Hematopoietic multipotent progenitor cell treated with erythropoietin and hydrocortisone succinate and interleukin-3 and kit ligand, for 15 days (in vitro differentiated cells): ENCODE measurements around the gene ARHGEF7.

Experiments
- DNase-seq: peaks from one replicate; pipeline ENCODE4 v3.0.0-alpha.2; 2015; ENCODE audit warnings: low spot score

Gene ARHGEF7

GRCh38 chr13:111139873-111140561, 24.9 kb downstream of the ARHGEF7 start:
- DNase-seq: no peak

- no peak for DNase-seq
Observed at GRCh38 chr13:111140562-111141105, 25.5 kb downstream of the ARHGEF7 start.

- DNase-seq: no peak
Observed at GRCh38 chr13:111142472-111142871, 27.4 kb downstream of the ARHGEF7 start.

- no peak for DNase-seq
Observed at GRCh38 chr13:111143865-111144540, 28.9 kb downstream of the ARHGEF7 start.

GRCh38 chr13:111145071-111145470, 30.0 kb downstream of the ARHGEF7 start:
- no peak for DNase-seq

GRCh38 chr13:111145506-111145905, 30.4 kb downstream of the ARHGEF7 start:
- no peak for DNase-seq

GRCh38 chr13:111152844-111153243, 37.7 kb downstream of the ARHGEF7 start:
- no peak for DNase-seq

GRCh38 chr13:111153279-111153976, 38.3 kb downstream of the ARHGEF7 start:
- DNase-seq: peak; percentile 82

GRCh38 chr13:111153977-111154332, 38.8 kb downstream of the ARHGEF7 start:
- peak; percentile 46 for DNase-seq

GRCh38 chr13:111156421-111156820, 41.3 kb downstream of the ARHGEF7 start:
- DNase-seq: no peak

GRCh38 chr13:111158136-111158805, 43.2 kb downstream of the ARHGEF7 start:
- no peak for DNase-seq

GRCh38 chr13:111159362-111160320, 44.5 kb downstream of the ARHGEF7 start:
- no peak for DNase-seq

- no peak for DNase-seq
Observed at GRCh38 chr13:111160648-111161047, 45.5 kb downstream of the ARHGEF7 start.

- no peak for DNase-seq
Observed at GRCh38 chr13:111161601-111162600, 46.8 kb downstream of the ARHGEF7 start.

- no peak for DNase-seq
Observed at GRCh38 chr13:111165241-111166010, 50.3 kb downstream of the ARHGEF7 start.

GRCh38 chr13:111166882-111167675, 52.0 kb downstream of the ARHGEF7 start:
- DNase-seq: no peak

GRCh38 chr13:111168107-111168506, 53.0 kb downstream of the ARHGEF7 start:
- DNase-seq: no peak

- DNase-seq: no peak
Observed at GRCh38 chr13:111171112-111171511, 56.0 kb downstream of the ARHGEF7 start.
